WTC11 (cell line): ENCODE data around the gene EDARADD.

Source experiments
- CREM ChIP-seq: sonication (generic); formaldehyde crosslinking; IDR thresholded peaks from 2 replicates; pipeline ENCODE4 v1.8.1; 2022; ENCODE audit warnings: mild to moderate bottlenecking, missing genetic modification reagents, moderate library complexity
- CTCF ChIP-seq: fragments of 200-600 bp; IDR thresholded peaks from 2 replicates; pipeline ENCODE4 v1.8.0; 2022; ENCODE audit warnings: antibody characterized with exemption
- JUN ChIP-seq: sonication (generic); formaldehyde crosslinking; IDR thresholded peaks from 2 replicates; pipeline ENCODE4 v1.8.0; 2023; ENCODE audit warnings: mild to moderate bottlenecking, missing genetic modification reagents
- MAX ChIP-seq: sonication (generic); formaldehyde crosslinking; IDR thresholded peaks from 2 replicates; pipeline ENCODE4 v1.8.0; 2022; ENCODE audit warnings: mild to moderate bottlenecking, missing genetic modification reagents
- MLX ChIP-seq: sonication (generic); formaldehyde crosslinking; IDR thresholded peaks from 2 replicates; pipeline ENCODE4 v1.8.1; 2023; ENCODE audit warnings: mild to moderate bottlenecking, missing genetic modification reagents, moderate library complexity
- SP1 ChIP-seq: sonication (generic); formaldehyde crosslinking; conservative IDR thresholded peaks from 2 replicates; pipeline ENCODE4 v1.8.1; 2022; ENCODE audit warnings: missing genetic modification reagents
- ZBTB21 ChIP-seq: sonication (generic); formaldehyde crosslinking; IDR thresholded peaks from 2 replicates; pipeline ENCODE4 v1.8.1; 2023; ENCODE audit warnings: mild to moderate bottlenecking, missing genetic modification reagents, borderline replicate concordance
- ZNF121 ChIP-seq: sonication (generic); formaldehyde crosslinking; IDR thresholded peaks from 2 replicates; pipeline ENCODE4 v1.8.0; 2023; ENCODE audit warnings: missing genetic modification reagents
- ZNF671 ChIP-seq: fragments of 250-450 bp; sonication (Bioruptor Pico); IDR thresholded peaks from 2 replicates; pipeline ENCODE4 v1.8.0; 2021; ENCODE audit warnings: mild to moderate bottlenecking
- TF ChIP-seq, protein P1 (sequence below): sonication (generic); formaldehyde crosslinking; IDR thresholded peaks from 2 replicates; pipeline ENCODE4 v1.8.0; 2022; ENCODE audit warnings: mild to moderate bottlenecking, missing genetic modification reagents
- TF ChIP-seq, protein P2 (sequence below): sonication (generic); formaldehyde crosslinking; IDR thresholded peaks from 2 replicates; pipeline ENCODE4 v1.8.0; 2022; ENCODE audit warnings: mild to moderate bottlenecking, missing genetic modification reagents
- TF ChIP-seq, protein P3 (sequence below): sonication (generic); formaldehyde crosslinking; conservative IDR thresholded peaks from 2 replicates; pipeline ENCODE4 v1.8.1; 2022; ENCODE audit warnings: mild to moderate bottlenecking, missing genetic modification reagents

DNA sequence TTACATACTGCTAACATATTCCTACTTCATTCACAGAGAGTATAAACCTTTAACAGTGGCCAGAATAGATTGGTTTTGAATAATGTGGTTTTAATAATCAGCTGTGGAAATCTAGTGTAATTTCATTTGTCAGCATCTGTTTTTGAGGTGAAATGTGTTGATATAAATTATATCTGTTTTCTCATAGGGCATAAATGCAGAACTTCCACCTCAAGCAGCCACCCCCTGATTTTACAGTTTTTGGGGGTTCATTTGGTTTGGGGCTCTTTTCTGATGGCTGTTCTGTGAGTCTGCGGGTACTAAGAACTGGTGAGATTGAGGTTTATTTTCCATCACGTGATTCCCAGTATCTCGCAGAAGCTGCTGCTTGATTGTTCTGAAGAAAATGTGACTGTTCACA lies 23.2 kb downstream of the EDARADD start:
- TF ChIP-seq, protein P1, sequence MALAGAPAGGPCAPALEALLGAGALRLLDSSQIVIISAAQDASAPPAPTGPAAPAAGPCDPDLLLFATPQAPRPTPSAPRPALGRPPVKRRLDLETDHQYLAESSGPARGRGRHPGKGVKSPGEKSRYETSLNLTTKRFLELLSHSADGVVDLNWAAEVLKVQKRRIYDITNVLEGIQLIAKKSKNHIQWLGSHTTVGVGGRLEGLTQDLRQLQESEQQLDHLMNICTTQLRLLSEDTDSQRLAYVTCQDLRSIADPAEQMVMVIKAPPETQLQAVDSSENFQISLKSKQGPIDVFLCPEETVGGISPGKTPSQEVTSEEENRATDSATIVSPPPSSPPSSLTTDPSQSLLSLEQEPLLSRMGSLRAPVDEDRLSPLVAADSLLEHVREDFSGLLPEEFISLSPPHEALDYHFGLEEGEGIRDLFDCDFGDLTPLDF (CRISPR knock-in tag): no peak
- TF ChIP-seq CTCF: no peak
- TF ChIP-seq ZNF121 (CRISPR knock-in tag): no peak
- TF ChIP-seq SP1 (CRISPR knock-in tag): no peak
- TF ChIP-seq CREM (CRISPR knock-in tag): no peak
- no peak for TF ChIP-seq MLX (CRISPR knock-in tag)
- TF ChIP-seq ZBTB21 (CRISPR knock-in tag): no peak
- TF ChIP-seq ZNF671 (CRISPR knock-in tag): no peak
- no peak for TF ChIP-seq JUN (CRISPR knock-in tag)
- TF ChIP-seq, protein P2, sequence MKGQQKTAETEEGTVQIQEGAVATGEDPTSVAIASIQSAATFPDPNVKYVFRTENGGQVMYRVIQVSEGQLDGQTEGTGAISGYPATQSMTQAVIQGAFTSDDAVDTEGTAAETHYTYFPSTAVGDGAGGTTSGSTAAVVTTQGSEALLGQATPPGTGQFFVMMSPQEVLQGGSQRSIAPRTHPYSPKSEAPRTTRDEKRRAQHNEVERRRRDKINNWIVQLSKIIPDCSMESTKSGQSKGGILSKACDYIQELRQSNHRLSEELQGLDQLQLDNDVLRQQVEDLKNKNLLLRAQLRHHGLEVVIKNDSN (CRISPR knock-in tag): no peak
- TF ChIP-seq, protein P3, sequence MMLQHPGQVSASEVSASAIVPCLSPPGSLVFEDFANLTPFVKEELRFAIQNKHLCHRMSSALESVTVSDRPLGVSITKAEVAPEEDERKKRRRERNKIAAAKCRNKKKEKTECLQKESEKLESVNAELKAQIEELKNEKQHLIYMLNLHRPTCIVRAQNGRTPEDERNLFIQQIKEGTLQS: no peak
- no peak for TF ChIP-seq MAX (CRISPR knock-in tag)
